ENCODE measurements around the gene CAMK1.

- TF ChIP-seq CTCF (IDR thresholded peaks at IDR 0.05 in 8 of 11, conservative IDR thresholded peaks at IDR 0.05 in 3 of 11) (no peak), POLR2AphosphoS5 (IDR thresholded peaks at IDR 0.05) (no peak), POLR2A (IDR thresholded peaks at IDR 0.05) (no peak)
Measured at GRCh38 chr3:9781551-9781950, 11.8 kb upstream of the CAMK1 start.
